Right lung (tissue), 10 donors: ENCODE results near the gene PPM1J. TPM values are rescaled to one million over a fixed set of nuclear protein-coding genes. Genes with fewer than 3 reads are reported as not detected.
"Not testable (repeated sequence)": the region's sequence is repeated elsewhere in the genome, so short reads cannot be mapped to it uniquely, and the experiment has no call there.

ENCODE experiments used
- DNase-seq, 2 donors: peaks; one replicate each; pipeline ENCODE4 v3.0.0-alpha.2; 2013
- long read RNA-seq, 8 donors: transcript quantifications; one replicate each; lab custom pipeline, GENCODE V29; 2026
- polyA plus RNA-seq, 5 donors: library from polyadenylated mRNA; unstranded; fragments of 120-200 nt; gene quantifications; one replicate each; pipeline versions ENCODE4 v1.2.1 to v1.2.3, GENCODE V29; 2013; ENCODE audit warnings: inconsistent platforms in 1 of 5, low replicate concordance in 1 of 5; ENCODE audit not compliant: insufficient read length in 5 of 5, insufficient read depth in 1 of 5

Gene PPM1J, protein sequence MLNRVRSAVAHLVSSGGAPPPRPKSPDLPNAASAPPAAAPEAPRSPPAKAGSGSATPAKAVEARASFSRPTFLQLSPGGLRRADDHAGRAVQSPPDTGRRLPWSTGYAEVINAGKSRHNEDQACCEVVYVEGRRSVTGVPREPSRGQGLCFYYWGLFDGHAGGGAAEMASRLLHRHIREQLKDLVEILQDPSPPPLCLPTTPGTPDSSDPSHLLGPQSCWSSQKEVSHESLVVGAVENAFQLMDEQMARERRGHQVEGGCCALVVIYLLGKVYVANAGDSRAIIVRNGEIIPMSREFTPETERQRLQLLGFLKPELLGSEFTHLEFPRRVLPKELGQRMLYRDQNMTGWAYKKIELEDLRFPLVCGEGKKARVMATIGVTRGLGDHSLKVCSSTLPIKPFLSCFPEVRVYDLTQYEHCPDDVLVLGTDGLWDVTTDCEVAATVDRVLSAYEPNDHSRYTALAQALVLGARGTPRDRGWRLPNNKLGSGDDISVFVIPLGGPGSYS
- under 1 TPM; 0.41 to 0.88 (median 0.53) TPM for polyA plus RNA-seq
- long read RNA-seq, donor 1, result 0 reads
- long read RNA-seq, donor 2, result 0 reads
- long read RNA-seq, donor 3, partial matches to known transcripts, result 0 of 1 reads
- long read RNA-seq, donor 3, other reads (novel, unspliced or antisense), result 0 of 1 reads
- long read RNA-seq, donor 4, result 0 reads
- long read RNA-seq, donor 5, result 0 reads
- long read RNA-seq, donor 6, result 0 reads
- long read RNA-seq, donor 7, result 0 reads
- long read RNA-seq, donor 8, result 0 reads

DNA sequence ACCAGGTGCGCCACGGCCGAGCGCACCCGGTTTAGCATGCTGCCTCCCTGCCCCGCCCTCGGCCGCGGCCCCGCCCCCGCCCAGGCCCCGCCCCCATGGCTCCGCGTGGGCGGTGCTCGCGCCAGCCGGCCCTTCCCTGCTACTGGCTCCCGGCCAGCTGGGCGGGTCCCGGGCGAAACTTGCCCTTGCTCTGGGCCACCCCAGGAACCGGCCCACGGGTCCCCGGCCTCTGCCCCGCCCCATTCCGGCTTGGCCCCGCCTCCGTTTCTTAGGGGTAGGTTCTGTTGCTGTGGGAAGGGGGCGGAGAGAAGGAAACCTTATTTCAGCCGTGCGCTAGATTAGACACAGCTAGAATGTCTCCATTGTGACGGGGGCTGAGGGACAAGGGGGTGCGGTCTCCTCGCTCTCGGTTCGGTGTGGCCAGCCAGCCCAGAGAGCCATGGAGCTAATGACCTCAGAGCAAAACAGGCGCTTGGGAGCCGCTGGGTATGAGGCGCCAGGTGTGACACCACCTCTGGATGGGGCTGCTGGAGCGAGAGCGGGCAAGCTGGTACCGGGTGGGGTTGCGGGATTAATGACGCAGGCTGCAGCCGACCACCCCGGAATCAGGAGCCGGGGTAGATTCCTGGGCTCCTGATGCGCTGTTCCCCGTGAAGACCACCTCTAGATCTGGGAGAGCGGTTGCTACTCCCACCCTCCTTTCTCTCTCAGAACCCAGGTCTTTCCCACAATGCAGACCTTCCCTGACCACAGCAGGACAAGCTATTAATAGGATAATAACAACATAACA, at the start of gene PPM1J:
Gene PPM1J (minus strand): TSS at position 69 of the 790 bp plus-strand sequence. CDS start 31 bp downstream, at position 38.
- DNase-seq, result peak; percentile 83 to 85

DNA sequence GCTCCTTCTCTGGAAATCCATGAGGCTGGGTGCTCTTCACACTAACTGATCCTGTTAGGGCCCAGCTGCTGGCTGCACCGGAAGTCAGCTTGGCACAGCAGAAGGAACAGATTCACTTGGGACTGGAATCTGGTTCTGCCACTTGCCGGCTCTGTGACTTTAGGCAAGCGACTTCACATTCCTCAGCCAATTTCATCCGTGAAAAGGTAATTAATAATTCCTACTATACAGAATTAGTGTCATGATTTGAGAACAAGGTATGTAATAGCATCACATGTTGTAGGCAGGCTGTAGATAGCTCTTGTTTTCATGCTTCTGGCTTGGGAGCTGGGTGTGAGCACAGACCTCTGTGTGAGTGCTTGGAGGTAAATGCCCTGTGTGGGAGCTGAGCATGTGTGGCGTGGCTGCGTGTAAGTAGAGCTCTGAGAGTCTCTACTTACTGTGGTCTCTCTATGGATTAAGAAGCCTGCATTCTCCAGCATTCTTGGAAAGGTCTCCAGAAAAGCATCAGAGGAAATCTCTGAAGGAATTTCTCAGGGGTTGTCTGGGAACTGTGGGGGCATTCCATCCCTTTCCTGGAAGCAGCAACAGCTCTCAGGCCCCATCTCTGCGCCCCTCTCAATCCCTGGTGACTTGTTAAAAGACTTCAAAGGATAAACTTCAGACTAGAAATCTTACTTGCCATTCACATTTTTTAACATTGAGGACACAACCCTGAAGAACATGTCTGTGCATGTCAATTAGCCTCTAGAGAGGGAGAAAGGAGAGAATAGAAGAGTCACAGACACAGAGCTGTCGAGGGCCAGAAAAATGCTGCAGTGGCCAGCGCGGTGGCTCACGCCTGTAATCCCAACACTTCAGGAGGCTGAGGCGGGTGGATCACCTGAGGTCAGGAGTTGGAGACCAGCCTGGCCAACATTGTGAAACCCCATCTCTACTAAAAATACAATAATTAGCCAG, 47.7 kb upstream of the PPM1J start:
- DNase-seq, result peak in 1 of 2 donors; percentile 23

DNA sequence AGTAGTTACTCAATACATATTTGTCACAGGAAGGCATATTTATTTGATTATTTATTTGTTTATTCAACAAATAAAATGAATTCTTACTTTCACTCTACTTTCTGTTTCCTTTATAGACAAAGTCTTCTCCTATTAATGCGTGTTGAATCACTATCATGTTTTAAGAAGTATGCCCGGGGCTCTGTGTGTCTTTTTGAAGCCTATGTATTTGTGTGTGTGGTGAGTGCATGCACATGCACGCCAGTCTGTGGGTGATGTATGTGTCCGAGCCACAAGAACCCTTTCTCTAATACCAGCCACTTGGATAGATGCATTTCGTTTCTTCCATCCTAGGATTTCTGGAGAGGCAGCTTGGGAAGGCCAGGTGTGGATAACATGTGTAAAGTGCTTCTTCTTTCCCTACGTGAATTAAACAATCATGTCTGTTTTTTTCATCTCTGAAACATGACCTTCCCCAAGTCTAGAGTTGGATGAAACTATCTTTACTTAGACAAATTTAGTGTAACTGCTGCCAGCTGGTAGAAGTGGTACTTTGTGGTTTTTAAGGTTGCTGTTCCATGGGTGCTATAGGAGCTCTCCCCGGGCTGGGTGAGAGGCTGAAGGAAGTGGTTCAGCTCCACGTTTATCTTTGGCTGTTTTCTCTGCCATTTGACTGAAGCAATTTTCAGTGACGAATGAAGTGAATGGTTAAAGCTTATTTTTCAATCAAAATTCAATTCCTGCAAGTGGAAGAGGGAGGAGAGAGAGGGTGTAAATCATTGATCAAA, 46.8 kb upstream of the PPM1J start:
- no peak for DNase-seq

DNA sequence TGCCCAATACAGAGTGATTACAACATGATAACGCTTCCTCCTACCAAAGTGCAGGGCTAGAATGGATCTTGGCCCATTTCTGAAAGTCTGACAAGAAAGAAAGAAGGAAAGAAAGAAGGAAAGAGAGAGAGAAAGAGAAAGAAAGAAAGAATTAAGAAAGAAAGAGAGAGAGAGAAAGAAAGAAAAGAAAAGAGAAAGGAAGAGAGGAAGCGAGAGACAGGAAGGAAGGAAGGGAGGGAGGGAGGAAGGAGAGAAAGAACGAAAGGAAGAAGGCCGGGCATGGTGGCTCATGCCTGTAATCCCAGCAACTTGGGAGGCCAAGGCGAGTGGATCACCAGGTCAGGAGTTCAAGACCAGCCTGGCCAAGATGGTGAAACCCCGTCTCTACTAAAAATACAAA, 44.1 kb upstream of the PPM1J start:
- DNase-seq, result no peak

DNA sequence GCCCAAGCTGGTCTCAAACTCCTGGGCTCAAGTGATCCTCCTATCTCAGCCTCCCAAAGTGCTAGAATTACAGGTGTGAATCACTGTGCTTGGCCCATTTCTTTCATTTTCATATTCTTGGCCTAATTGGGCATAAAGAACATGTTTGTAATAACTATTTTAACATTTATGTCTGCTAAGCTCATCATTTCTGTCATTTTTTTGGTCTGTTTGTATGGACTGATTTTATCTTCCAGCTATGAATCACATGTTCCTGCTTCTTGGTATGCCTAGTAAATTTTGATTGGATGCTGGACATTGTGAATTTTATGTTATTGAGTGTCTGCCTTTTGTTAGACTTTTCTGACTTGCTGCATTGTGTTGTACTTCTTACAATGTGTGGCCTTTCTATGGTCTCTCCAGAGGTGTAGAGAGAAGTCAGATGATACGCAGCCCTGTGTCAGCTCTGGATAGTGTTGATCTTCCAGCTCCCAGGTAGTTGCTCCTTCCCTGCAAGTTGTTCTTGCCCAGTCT, 39.0 kb upstream of the PPM1J start:
- no peak for DNase-seq

DNA sequence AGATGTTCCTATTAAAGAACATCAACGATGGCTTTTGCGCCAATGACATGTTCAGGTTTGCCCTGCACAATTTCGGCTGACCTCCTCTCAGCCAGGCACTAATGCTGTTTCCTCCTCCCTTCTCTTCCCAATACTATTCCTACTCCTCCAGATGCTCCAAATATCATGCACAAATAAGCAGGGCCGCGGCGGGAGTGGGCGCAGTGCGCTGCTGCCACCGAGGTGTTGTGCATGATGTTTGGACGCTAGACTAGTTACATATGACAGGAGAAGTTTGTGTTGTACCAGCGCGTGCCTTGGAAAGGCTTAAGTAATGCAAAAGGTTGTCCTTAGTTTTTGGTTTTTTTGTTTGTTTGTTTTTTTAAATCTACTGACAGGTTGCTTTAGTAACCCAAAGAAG, 33.3 kb upstream of the PPM1J start:
- DNase-seq, result no peak

DNA sequence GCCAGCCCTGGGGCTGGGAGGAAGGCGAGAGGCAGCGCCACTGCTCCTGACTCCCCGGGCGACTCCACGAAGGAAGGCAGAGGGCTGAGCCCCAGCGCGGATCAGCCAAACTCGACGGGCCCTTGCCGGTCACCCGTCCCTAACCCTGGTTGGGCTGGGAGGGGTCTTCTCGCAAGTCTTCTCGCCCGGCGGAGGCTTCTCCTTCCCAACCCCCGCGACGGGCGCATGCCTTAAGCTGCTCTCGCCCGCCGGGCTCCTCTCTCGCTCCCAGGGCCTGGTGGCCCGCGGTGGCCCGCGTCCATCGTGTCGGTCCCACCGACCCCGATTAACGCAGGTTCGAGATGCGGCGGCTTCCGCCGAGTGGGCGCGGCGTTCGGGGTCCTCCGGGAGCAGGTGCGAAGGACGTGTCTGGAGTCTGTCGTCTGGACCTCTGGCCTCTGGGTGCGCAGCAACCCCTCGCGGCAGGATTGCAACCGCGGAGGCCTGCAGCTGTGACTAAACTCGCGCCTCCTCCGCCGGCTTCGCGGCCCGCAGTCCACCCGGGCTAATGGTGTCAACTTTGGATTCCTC, 29.0 kb upstream of the PPM1J start:
- DNase-seq, result no peak

DNA sequence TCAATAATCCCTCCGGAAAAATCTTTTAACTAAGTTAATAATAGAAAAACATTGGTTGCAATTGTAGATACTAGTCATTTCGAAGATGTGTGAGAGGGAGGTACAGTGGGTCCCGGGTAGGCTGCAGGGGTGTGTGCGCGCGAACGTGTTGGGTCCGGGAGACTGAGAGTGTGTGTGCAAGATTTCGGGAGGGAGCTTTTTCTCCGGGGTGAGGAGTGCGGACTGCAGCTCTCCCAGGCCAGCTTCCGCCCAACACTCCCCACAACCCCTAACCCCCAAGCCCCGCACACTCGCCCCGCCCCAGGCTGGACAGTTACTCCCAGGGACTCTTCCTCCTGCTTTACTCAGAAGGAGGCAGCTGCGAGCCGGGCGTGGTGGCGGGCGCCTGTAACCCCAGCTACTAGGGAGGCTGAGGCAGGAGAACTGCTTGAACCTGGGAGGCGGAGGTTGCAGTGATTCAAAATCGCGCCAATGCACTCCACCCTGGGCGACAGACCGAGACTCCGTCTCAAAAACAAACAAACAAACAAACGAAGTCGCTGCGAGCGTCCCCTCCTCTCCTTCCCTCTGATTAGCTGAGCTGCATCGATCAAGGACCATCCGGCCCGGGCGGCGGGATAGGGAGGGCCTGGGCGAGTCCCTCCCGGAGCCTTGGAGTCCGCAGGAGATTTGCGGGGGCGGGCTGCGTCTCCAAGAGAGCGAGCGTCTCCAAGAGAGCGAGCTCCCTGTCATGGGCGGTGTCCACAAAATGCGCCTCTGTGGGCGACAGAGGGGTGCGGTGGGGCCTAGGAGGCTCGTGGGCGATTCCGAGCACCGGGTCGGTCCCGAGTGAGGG, 28.3 kb upstream of the PPM1J start:
- DNase-seq, result no peak

DNA sequence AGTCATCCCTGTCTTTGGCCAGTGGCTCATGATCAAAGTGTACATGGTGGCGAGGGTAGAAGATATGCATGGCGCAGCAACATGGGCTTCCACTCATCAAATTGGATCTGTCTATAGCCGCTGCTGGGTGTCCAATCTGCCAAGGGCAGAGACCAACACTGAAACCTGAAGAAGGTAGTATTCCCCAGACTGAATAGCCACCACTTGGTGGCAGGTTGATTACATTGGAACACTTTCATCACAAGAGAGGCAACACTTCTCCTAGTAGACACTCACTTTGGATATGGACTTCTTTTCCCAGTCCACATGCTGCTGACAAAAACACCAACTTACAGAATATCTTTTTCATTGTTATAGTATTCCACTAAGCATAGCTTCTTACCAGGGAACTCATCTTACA, 22.4 kb upstream of the PPM1J start:
- no peak for DNase-seq

DNA sequence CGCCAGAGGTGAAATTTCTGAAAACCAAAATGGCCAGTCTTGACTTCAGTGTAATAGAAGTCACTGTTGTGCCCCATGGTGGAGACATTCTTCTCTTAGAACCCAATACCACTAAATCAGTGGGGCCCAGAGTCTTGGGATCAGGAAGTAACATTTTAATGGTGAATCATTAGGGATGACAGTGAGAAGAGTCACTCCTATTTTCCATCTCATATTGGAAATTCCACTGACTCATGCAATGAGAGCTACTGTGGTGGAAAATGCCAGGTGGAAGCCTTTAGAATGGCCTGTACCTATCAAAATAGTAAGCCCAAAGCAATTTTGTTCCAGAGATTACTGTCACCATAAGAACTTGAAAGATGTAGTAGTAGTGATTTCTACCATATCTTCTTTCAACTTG, 20.6 kb upstream of the PPM1J start:
- no peak for DNase-seq

DNA sequence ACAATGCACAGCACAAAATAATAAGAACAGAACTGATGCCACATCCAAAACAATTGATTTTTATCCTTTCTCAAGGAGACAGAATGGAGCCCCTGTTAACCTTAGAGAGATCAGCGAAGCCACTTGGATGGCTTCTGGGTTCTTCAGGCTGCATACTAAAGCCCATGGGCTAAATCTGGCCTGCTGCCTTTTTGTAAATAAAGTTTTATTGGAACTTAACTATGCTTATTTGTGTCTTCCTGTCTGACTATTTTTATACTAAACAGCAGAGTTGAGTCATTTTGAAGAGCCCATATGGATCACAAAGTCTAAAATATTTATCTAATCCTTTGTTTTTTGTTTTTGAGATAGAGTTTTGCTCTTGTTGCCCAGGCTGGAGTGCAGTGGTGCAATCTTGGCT, 16.3 kb upstream of the PPM1J start:
- DNase-seq, result no peak

DNA sequence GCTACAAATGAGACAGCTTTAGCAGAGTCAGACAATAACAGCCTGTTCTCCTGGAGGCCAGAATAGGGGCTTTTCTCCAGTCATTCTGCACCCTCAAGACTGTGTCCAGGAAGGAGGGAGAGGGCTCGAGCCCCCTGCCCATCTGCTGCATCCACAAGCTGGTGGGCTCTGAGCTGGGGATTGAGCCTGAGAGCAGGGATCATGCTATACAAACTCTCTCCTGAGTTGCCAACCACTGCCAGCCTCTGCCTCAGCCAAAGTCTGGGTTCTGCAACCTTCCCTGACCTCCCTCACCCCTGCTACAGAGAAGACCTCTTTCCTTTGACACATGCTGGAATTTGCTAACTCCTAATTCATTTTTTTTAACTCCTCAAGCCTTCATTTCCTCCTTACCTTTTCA, 14.8 kb upstream of the PPM1J start:
- no peak for DNase-seq

DNA sequence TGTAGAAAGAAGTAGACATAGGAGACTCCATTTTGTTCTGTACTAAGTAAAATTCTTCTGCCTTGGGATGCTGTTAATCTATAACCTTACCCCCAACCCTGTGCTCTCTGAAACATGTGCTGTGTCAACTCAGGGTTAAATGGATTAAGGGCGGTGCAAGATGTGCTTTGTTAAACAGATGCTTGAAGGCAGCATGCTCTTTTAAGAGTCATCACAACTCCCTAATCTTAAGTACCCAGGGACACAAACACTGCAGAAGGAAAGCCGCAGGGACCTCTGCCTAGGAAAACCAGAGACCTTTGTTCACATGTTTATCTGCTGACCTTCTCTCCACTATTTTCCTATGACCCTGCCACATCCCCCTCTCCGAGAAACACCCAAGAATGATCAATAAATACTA, 13.9 kb upstream of the PPM1J start:
- DNase-seq, result not testable (repeated sequence)

DNA sequence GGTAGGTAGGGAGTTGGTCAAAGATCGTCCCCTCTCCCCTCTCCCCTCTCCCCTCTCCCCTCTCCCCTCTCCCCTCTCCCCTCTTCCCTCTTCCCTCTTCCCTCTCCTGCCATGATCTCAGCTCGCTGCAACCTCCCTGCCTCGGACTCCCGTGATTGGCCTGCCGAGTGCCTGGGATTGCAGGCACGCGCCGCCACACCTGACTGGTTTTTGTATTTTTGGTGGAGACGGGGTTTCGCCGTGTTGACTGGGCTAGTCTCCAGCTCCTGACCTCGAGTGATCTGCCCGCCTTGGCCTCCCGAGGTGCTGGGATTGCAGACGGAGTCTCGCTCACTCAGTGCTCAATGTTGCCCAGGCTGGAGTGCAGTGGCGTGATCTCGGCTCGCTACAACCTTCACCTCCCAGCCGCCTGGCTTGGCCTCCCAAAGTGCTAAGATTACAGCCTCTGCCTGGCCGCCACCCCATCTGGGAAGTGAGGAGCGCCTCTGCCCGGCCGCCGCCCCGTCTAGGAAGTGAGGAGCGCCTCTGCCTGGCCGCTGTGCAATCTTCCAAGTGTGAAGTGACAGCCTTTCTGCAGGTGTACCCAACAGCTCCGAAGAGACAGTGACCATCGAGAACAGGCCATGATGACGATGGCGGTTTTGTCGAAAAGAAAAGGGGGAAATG, 13.3 kb upstream of the PPM1J start:
- DNase-seq, result not testable (repeated sequence)

DNA sequence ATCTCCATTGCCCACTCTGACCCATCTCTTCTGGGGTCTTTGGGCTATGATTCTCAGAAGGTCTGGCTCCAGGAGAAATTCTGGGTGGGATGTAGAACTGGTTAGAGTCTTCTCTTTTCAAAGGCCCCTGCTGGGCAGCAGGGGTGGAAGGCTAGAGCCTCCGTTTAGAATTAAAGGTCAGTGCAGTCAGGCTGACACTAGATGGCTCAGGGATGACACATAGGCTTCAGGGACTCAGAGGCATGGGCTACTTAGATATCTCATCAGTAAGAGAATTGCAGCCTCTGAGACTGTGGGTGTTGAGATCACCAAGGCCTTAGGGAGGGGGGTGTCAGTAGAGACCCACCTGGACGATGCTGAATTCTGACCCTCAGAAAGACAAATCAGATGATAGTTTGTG, 12.6 kb upstream of the PPM1J start:
- no peak for DNase-seq

DNA sequence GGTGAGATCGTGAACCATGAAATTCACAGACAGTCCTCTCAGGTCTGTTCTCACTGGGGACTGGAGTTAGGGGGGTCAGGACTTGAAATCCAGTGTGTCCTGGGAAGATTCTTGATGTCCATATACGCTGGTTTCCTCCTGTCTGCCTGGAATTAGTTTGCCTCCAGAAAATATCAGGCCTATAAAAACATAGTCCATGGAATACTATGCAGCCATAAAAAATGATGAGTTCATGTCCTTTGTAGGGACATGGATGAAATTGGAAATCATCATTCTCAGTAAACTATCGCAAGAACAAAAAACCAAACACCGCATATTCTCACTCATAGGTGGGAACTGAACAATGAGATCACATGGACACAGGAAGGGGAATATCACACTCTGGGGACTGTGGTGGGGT, 9.1 kb upstream of the PPM1J start:
- DNase-seq, result not testable (repeated sequence)

DNA sequence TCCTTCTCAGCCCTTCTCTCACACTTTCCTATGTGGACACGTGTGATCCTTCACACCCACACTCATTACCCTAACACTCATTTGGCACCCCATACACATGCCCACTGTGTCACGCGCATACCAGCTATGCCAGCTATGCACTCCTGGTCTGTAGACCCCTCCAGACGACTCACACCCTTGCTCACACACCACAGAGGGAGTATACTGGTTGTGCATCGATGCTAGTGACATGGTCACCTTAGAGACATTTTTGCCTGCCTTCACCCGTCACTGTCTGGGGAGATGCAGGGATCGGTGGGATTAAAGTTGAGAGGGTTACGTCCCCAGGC, 8.3 kb upstream of the PPM1J start:
- DNase-seq, result no peak
